ENCODE results near the gene NECAB2.

GRCh38 chr16:83934684-83934977 is 33.4 kb upstream of the NECAB2 start:
- TF ChIP-seq CTCF (IDR thresholded peaks at IDR 0.05; ENCODE audit: low read depth, low read length, poor library complexity, severe bottlenecking) = no peak
- no peak for TF ChIP-seq EZH2phosphoT487 (IDR thresholded peaks at IDR 0.05; ENCODE audit: borderline replicate concordance, low read length)

All from DOHH2 (cell line).